Effector memory CD4-positive, alpha-beta T cell (primary cell): ENCODE results near the gene SYNGR4.
"Not testable (repeated sequence)": the region's sequence is repeated elsewhere in the genome, so short reads cannot be mapped to it uniquely, and the experiment has no call there.

ENCODE experiments used
- DNase-seq, 3 donors: peaks; one replicate each; pipeline ENCODE4 v3.0.0-alpha.2; 2020
- H3K27ac ChIP-seq: 2 replicates; pipeline ENCODE4 v1.7.0; 2013; ENCODE audit warnings: mild to moderate bottlenecking, low read length, moderate library complexity; ENCODE audit not compliant: insufficient read depth, poor library complexity, severe bottlenecking
- H3K27me3 ChIP-seq: replicated peaks from 2 replicates; pipeline ENCODE4 v1.7.0; 2013; ENCODE audit warnings: mild to moderate bottlenecking, low read length; ENCODE audit not compliant: insufficient read depth, control insufficient read depth, poor library complexity, severe bottlenecking
- H3K36me3 ChIP-seq: 2 replicates; pipeline ENCODE4 v1.7.0; 2013; ENCODE audit warnings: mild to moderate bottlenecking, low read length, moderate library complexity; ENCODE audit not compliant: control insufficient read depth, insufficient read depth
- H3K4me1 ChIP-seq: 2 replicates; pipeline ENCODE4 v1.7.0; 2013; ENCODE audit warnings: low read length, mild to moderate bottlenecking; ENCODE audit not compliant: control insufficient read depth, insufficient read depth, poor library complexity, severe bottlenecking
- H3K4me3 ChIP-seq: 2 replicates; pipeline ENCODE4 v1.7.0; 2013; ENCODE audit warnings: low read length, low read depth, mild to moderate bottlenecking; ENCODE audit not compliant: insufficient read depth, poor library complexity, severe bottlenecking
- H3K9me3 ChIP-seq: 2 replicates; pipeline ENCODE4 v1.7.0; 2013; ENCODE audit warnings: mild to moderate bottlenecking, low read length, moderate library complexity; ENCODE audit not compliant: control insufficient read depth

Gene SYNGR4

DNA sequence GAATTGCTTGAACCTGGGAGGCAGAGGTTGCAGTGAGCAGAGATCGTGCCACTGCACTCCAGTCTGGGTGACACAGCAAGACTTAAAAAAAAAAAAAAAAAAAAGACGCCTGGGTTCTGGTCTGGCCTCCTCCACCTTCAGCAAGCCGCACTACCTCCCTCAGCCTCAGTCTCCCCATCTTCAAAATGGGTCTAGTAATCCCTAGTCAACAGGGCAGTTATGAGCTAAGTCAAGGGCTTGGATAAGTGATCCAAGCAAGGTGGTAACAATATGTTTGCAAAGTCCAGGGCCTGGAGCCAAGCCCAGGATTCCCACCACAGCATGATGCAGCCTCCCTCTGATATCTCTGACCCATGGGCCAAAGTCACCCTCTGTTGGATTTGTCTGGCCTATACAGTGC is 22.8 kb downstream of the SYNGR4 start:
- H3K36me3 ChIP-seq, result peaks cover 48% of the 10 kb centered on the region
- DNase-seq, result no peak
- no peaks in the 10 kb centered on the region for H3K9me3 ChIP-seq

GRCh38 chr19:48390188-48391099 is 26.3 kb downstream of the SYNGR4 start:
- DNase-seq, result peak in 2 of 3 donors; percentile 33 to 41
- Histone ChIP-seq H3K4me3 (peak overlapping the region; percentile 81), H3K36me3 (peaks cover 17% of the 10 kb centered on the region), H3K27ac (peak overlapping the region; percentile 92), H3K9me3 (no peaks in the 10 kb centered on the region), H3K4me1 (peaks cover 28% of the 10 kb centered on the region), H3K27me3 (peaks cover 18% of the 10 kb centered on the region)

More for the DNA sequence above, 22.8 kb downstream of the SYNGR4 start:
- H3K27ac ChIP-seq, result no peak overlapping the region
- no peak overlapping the region for H3K4me3 ChIP-seq
- peaks cover 10% of the 10 kb centered on the region for H3K4me1 ChIP-seq
- H3K27me3 ChIP-seq, result no peaks in the 10 kb centered on the region

DNA sequence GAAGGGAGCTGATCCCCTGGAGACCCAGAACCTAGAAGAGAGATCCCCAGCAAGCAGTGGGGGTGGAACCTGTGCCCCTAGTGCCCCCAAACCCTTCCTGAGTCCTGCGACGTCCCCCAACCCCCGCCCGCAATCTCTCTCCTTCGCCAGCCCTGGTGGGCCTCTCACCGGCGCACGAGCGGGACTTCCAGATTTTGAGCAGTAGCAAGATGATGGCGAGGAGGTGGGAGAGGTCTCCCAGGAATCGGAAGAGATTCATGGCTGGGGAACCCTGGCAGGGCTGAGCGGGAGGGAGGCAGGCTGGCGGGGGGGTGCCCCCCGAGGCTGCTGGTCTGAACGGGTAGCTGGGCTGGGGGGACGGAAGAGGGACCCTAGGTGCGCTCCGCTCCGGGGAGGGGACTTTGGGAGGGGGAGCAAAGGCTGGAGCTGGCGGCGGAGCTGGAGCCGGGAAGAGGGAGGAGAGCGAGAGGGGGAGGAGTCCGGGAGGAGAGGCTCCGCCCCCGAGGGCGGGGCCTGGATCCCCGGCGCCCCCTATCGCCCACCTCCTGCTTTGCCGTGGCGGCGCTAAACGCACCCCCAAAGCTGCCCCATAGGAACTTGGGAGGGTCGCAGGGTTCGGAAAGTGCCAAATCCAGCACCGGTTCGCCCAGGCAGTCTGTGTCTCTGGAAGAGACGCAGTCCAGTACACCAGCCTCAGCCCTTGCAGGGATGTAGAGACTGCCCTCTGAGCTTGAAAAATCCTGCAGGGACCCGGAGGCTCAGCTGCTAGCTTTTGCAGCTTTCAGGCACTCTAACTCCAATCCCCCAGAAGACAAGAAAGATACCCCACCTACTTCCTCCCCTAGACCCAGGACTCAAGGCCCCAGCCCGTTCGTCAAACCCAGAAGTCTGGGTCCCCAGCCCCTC is 27.2 kb downstream of the SYNGR4 start, which contains the start of gene KDELR1:
Gene KDELR1, minus strand, starts transcription at position 452 of the 906 bp plus-strand sequence. Its CDS starts 193 bp downstream, at position 259.
- Histone ChIP-seq H3K4me3 (peak within 1 kb of the TSS; percentile 81), H3K4me1 (peaks cover 34% of the 10 kb centered on the region)

GRCh38 chr19:48392006-48392344 is 27.8 kb downstream of the SYNGR4 start:
- peak overlapping the region; percentile 92 for H3K27ac ChIP-seq
- H3K4me1 ChIP-seq, result peaks cover 34% of the 10 kb centered on the region
- DNase-seq, H3K9me3 ChIP-seq: not testable (repeated sequence)
- peak overlapping the region; percentile 81 for H3K4me3 ChIP-seq
- peaks cover 12% of the 10 kb centered on the region for H3K36me3 ChIP-seq
- H3K27me3 ChIP-seq, result peaks cover 29% of the 10 kb centered on the region

More for the DNA sequence above, 27.2 kb downstream of the SYNGR4 start, which contains the start of gene KDELR1:
- DNase-seq, result peak; percentile 56 to 57 (median 57)
- peaks cover 27% of the 10 kb centered on the region for H3K27me3 ChIP-seq
- H3K36me3 ChIP-seq, result peaks cover 13% of the 10 kb centered on the region
- peak within 1 kb of the TSS; percentile 92 for H3K27ac ChIP-seq
- no peaks in the 10 kb centered on the region for H3K9me3 ChIP-seq

DNA sequence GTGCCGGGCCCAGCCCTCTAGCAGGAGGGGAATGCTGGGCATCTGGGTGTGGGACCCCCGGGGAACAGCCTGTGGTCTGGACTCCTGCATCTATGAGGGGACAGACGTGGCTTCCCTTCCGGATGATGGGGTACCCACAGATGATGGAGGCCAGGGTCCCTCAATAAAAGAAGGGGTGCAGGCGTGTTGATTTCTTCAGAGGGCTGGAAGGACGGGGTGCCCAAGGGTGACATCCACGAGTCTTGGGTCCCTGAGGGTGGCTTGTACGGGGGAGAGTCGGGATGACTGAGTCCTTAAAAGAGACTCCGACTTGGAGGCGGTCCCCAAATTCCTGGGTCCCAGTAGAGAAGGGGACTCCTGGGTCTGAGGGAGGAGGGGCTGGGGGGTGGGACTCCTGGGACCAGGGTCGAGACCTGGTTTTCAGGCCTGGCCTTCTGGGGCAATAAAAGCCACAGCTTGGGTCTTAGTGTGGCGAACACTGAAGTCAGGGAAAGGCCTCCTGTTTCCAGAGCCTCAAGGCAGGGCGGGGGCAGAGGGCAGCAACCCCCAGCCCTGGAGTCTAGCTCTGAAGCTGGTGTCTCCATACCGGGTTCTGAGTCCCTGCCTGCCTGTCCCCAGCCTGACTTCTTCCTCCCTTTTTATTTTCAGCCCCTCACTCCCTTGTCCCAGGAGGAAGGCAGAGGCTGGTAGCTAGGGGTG is 28.8 kb downstream of the SYNGR4 start:
- H3K4me3 ChIP-seq, result no peak overlapping the region
- H3K4me1 ChIP-seq, result peaks cover 44% of the 10 kb centered on the region
- no peak overlapping the region for H3K27ac ChIP-seq
- no peaks in the 10 kb centered on the region for H3K9me3 ChIP-seq
- no peak for DNase-seq
- H3K27me3 ChIP-seq, result peaks cover 29% of the 10 kb centered on the region
- peaks cover 2% of the 10 kb centered on the region for H3K36me3 ChIP-seq

DNA sequence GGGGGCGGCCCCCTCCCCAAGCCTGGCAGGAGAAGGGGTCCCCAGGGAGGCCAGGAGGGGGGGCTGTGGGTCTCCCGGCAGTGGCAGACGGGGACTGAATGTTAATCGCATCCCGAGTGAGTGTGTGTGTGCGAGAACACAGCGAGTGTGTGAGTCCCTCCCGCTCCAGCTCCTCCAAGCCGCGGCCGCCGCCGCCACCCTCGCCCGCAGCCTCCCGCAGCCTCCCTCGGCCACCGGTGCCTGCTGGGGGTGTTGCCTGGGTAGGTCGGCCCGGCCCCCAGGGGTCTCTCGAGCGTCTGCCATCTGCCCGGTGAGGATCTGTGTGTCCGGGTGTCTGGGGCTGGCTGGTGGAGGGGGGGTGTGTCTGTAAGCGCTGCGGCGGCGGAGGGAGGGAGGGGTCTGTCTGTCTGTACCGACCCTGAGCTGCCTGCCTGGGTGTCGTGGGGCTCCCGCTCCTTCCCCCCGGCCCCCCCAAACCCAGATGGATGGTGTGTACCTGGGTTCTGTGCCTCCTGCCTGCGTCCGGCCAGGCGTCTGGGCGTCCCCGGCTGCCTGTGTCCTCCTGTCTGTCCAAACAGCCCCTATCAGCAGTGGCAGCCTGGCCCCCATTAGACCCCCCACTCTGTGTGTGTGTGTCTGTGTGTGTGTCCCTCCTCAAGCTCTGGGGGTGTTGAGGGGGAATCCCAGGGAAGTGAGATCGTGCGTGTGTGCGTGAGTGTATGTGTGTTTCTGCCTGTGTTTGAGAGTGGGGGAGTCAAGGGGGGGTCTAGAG is 29.6 kb downstream of the SYNGR4 start, which contains the start of gene GRIN2D:
Gene GRIN2D, plus strand, starts transcription at position 110 of the 772 bp plus-strand sequence. CDS start 4,725 bp downstream, outside the sequence.
- DNase-seq, result no peak
- no peak within 1 kb of the TSS for H3K27ac ChIP-seq
- H3K27me3 ChIP-seq, result peaks cover 29% of the 10 kb centered on the region
- no peaks in the 10 kb centered on the region for H3K9me3 ChIP-seq
- peaks cover 45% of the 10 kb centered on the region for H3K4me1 ChIP-seq
- H3K4me3 ChIP-seq, result peak within 1 kb of the TSS; percentile 40
- no peaks in the 10 kb centered on the region for H3K36me3 ChIP-seq

GRCh38 chr19:48394331-48395169 is 30.4 kb downstream of the SYNGR4 start:
- peaks cover 45% of the 10 kb centered on the region for H3K4me1 ChIP-seq
- DNase-seq, result no peak

DNA sequence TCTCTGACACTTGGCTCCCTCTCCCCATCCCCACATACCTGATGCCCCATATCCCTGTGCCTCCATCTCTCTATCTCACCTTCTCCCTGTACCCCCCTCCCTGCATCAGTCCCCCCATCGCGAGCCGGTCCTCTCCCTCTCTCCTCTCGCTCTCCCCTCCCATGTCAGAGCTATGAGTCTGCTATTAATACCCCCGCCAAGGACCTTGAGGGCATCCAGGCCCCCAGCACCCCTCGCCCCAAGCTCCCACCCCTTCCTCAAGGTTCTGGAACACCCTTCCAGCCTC is 30.9 kb downstream of the SYNGR4 start:
- Histone ChIP-seq H3K27ac (no peak overlapping the region), H3K27me3 (peaks cover 29% of the 10 kb centered on the region), H3K4me1 (peaks cover 45% of the 10 kb centered on the region), H3K4me3 (no peak overlapping the region), H3K36me3 (no peaks in the 10 kb centered on the region), H3K9me3 (no peaks in the 10 kb centered on the region)
- no peak for DNase-seq

More at GRCh38 chr19:48394331-48395169, 30.4 kb downstream of the SYNGR4 start:
- no peaks in the 10 kb centered on the region for H3K9me3 ChIP-seq
- H3K36me3 ChIP-seq, result no peaks in the 10 kb centered on the region
- H3K27me3 ChIP-seq, result peaks cover 29% of the 10 kb centered on the region
- no peak overlapping the region for H3K27ac ChIP-seq
- H3K4me3 ChIP-seq, result no peak overlapping the region
